NCI-H748 treated with DMSO at 0.1 percent for 48 hours (cell line): Measurements from ENCODE around the gene GBP4.
"Not testable (repeated sequence)": the region's sequence is repeated elsewhere in the genome, so short reads cannot be mapped to it uniquely, and the experiment has no call there.

Experiments used
- DNase-seq: peaks from one replicate; lab custom pipeline; 2025; lab: John Stamatoyannopoulos, UW

GBP4 gene, protein sequence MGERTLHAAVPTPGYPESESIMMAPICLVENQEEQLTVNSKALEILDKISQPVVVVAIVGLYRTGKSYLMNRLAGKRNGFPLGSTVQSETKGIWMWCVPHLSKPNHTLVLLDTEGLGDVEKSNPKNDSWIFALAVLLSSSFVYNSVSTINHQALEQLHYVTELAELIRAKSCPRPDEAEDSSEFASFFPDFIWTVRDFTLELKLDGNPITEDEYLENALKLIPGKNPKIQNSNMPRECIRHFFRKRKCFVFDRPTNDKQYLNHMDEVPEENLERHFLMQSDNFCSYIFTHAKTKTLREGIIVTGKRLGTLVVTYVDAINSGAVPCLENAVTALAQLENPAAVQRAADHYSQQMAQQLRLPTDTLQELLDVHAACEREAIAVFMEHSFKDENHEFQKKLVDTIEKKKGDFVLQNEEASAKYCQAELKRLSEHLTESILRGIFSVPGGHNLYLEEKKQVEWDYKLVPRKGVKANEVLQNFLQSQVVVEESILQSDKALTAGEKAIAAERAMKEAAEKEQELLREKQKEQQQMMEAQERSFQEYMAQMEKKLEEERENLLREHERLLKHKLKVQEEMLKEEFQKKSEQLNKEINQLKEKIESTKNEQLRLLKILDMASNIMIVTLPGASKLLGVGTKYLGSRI

DNA sequence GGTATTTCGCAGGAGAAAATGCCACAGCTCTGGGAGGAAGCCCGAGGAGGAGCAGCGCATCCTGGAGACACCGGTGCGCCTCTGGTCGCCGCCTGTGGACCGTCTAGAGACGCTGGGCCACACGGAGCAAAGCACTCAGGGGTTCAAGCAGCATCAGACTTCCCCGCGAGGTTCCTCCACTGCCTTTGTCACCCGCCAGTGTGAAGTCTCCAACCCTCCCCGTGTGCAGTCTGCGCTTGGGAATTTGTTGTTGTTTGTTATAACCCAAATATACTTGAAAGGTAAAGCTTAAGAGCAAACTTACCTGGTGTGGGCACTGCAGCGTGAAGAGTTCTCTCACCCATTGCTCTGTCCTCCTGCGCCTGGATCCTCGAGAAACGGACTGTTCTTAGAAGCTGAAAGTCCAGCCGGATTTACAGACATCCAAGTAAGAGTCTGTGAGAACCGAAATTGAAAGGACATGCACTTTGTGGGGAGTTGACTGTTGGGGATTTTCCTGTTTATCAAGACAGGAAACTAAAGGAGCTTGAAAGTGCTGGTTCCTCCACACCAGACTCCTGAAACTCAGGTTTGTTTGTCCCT, at the start of gene GBP4:
TSS of gene GBP4 (minus strand) at position 452 of the 582 bp plus-strand sequence. CDS start at position 344, 108 bp downstream.
- DNase-seq: no peak

DNA sequence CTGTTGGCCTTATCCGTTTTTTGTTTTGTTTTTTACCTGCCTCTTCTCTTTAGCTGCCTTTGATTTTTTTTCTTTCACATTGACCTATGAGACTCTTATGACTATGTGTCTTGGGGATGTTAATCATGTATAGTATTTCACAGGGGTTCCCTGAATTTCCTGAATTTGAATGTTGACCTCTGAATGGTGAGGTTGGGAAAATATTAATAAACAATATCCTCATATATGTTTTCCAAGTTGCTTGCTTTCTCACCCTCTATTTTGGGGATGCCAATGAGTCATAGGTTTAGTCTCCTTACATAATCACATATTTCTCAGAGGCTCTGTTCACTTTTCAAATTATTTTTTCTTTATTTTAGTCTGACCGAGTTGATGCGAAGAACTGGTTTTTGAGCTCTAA, 44.3 kb upstream of the GBP4 start:
- DNase-seq: no peak

DNA sequence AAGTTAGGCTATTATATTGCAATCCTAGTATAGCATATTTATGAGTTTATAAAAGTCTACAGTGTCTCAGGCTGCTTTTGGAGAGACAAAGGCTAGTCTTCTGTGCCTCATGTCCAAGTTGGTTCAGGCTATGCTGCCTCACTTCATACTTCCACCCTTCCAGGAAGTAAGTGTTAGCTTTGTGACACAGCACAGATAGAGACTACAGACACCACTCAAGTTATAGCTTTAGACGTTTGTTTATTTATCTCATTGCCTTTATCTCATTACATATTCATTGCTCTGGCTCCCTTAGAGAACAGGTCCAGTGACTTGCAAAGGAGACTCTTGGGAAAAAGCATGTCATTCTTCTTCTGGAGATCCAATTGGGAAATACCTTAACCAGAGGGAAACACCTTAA, 22.6 kb upstream of the GBP4 start:
- no peak for DNase-seq

DNA sequence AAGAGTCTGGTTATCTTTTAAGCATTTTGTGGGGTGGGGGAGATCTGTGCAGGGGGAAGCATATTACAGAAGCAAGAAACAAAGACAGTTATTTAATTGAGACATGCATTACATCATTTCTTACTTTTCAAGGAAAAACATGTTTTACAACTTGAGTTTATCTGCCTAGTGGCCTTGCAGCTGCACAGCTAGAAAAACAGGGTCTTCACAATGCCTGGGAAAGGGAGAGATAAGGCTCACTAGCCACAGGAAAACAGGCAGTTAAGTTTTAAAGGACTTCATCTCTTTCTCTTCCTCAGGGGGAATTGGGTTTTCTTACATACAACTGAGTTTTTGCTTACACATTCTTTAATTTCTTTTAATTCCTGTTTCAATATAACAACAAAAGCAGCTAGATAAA, 21.1 kb upstream of the GBP4 start:
- not testable (repeated sequence) for DNase-seq

DNA sequence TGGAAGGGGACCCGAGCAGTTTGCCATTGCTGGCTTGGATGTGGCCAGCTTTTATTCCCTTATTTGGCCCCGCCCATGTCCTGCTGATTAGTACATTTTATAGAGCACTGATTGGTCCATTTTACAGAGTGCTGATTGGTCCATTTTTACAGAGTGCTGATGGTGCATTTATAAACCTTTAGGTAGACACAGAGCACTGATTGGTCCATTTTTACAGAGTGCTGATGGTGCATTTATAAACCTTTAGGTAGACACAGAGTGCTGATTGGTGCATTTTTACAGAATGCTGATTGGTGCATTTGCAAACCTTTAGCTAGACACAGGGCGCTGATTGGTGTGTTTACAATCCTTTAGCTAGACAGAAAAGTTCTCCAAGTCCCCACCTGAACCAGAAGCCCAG, 20.2 kb upstream of the GBP4 start:
- DNase-seq: not testable (repeated sequence)

DNA sequence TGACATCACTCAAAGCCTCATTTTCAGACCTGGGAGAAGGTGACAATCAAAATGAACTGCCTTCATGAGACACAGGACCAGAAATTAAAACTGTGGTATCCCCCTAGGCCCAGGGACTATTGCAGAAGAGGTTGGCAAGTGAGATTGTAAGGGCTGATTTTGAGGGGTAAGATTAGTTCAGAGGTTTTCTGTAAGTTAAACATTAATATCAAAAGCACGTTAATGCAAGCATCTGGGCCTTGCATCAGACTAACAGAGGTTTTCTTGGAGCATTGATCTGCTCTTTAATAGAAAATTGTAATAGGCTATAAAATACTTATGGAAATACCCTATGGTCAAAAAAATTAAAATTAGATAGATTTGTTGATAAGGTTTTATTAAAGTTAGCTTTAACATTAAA, 14.6 kb upstream of the GBP4 start:
- DNase-seq: no peak

DNA sequence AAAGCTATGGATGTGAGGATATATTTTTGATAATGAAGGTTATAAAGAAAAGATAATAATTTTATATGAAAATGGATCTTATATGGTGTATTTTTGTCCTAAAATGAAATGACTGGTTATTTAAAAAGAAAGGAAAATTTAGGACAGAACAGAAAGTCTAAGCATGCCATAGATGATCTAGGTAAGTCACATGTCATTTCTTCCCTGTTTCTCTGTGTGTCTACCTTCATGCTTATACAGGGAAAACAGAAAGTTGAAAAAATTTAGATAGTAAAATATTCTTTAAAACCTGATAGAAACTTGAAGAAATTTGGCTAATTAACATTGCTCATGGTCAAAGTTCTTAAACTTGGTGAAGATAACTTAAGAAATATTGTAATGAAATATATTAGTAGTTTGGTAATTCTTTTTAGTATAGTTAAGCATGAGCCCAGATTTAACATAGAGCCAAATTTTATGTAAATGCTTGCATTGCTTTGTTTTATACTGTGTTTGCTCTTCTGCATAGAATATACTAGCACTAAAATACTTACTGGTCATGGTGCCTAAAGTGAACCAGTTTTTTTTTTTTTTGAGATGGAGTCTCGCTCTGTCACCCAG, 12.4 kb upstream of the GBP4 start:
- DNase-seq: no peak

DNA sequence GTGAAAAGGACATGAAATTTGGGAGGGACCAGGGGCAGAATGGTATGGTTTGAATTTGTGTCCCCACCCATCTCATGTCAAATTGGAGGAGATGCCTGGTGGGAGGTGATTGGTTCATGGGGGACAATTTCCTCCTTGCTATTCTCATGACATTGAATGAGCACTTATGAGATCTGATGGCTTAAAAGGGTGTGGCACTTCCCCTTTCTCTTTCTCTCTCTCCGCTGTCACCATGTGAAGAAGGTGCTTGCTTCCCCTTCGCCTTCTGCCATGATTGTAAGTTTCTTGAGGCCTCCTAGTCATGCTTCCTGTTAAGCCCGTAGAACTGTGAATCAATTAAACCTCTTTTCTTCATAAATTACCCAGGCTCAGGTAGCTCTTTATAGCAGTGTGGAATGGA, 7.6 kb upstream of the GBP4 start:
- DNase-seq: no peak

DNA sequence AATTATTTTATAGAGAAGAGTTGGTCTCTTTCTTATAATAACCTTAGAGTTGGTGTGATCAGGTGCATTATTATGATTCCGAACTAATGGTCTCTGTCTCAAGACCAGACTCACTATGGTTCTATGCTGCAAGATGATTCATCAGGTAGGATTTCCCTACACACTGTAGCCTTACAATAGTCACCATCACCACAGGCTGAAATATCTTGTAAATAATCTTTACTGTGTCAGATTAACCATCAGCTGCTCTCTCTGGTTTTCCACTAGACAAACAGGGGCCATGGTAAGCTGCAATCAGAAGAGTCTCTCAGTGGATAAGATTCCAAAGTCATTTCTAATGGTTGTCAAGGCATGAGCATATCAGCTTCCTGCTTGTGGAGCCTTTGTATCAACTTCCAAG, 4.4 kb upstream of the GBP4 start:
- no peak for DNase-seq

DNA sequence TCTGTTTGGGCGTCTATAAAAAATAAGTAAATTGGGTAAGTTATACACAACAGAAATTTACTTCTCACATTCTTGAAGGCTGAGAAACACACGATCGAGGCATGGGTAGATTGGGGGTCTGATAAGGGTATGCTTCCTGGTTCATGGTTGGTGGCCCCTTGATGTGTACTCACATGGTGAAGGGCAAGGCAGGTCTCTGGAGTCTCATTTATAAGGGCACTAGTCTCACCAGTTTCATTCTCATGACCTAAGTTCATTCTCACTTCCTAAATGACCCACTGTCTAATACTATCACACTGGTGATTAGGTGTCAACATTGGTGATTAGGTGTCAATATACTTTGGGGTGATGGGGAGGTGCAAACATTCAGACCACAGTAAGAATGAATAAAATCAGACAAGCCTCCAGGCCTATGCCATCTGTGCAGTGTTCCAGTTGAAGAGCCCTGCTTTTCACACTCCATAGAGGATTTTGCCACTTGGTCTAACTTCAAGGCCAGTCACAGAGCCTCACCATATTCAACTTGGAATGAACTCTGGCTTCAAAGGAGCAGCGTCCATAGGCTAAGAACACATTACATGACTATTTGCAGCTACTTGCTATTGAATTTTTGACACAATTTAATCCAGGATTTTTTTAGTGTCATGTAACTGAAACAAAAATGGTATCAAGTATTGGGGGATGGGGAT, 2.5 kb upstream of the GBP4 start:
- no peak for DNase-seq

DNA sequence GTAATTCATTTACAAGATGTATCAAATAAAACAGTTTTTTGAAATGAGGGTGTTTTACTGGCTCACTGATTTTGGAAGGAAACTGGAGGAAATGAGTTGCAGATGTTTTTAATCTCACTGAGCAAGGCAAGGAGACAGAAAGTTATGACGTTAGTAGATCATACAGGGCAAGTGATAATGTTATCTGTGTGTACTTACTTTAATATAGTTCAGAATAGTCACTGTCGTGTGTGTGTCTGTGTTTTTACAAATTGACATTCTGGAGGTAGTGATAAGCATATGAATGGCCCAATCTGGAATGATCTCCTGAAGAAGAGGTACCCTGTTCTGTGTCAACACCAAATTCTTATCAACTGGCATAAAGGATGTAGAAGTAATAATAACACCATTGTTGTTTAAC, 1.9 kb upstream of the GBP4 start:
- DNase-seq: no peak

DNA sequence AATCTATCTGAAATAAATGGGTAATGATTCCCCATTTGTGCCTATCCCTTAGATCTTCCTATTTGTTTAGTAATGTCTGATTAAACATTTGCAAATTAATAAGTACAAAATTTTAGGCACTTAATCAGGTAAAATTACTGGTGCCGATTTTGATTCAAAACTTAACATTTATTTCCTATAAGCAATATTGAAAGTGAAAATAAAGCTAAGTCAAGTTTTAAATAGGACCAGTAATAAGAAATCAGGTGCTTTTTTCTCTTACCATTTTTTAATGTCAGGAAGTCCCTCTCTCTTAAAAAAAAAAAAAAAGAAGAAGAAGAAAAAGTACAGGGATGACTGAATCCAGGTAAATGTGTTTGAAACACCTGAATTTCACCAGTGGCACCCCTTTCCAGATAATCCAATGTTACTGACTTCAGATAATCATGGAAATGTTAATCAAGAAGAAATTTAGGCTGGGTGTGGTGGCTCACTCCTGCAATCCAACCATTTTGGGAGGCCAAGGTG, 836 bp upstream of the GBP4 start:
- DNase-seq: no peak

DNA sequence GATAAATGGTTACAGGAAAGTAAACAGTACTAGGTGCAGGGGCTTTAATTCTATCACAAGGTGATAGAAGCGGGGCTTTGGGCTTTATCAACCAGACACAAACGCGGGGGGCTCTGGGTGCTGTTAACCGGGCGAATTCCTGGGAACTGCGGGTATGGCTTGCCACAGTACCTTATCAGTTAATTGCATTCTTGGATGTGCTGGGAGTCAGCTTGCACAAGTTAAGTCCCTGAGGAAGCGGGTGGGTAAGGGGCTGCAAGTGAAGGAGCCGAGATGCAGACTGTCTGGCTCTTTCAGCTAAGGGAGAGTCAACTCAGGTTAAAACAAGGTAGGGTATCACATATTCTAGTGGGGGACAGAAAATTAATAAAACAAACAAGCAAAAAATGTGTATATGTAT, 661 bp downstream of the GBP4 start:
- DNase-seq: no peak

DNA sequence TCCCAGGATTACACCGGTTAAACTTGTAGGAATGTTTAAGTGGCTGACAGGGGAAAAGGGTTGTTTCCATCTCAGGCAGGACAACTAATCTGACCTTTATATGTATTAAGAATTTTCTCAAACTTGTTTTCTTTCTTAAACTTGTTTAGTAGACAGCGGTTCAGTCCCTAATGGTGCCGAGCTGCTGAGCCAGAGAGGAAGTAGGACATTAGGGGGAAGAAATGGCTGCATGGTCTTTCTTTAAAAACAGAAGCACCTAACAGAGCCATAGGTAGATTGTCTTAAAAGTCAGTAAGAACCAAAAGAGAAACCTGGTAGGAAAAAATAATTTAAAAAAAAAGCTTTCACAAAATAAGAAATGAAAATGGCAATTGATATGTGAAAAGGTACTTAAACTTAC, 3.3 kb downstream of the GBP4 start:
- no peak for DNase-seq

DNA sequence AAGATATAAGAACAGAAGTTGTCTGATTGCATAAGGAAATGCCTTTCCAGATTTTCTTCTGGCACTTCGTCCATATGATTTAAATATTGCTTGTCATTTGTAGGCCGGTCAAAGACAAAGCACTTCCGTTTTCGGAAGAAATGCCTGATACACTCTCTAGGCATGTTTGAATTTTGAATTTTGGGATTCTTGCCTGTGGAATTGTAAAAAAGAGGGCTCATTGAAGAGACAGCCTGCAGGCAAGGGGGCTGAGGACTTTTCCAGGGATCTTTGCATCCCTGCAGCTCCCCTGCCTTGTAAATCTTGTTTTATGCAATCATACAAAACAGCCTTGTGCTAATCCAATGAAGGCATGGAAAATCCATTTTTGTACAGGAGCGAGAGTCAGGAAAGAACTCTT, 7.4 kb downstream of the GBP4 start:
- no peak for DNase-seq

DNA sequence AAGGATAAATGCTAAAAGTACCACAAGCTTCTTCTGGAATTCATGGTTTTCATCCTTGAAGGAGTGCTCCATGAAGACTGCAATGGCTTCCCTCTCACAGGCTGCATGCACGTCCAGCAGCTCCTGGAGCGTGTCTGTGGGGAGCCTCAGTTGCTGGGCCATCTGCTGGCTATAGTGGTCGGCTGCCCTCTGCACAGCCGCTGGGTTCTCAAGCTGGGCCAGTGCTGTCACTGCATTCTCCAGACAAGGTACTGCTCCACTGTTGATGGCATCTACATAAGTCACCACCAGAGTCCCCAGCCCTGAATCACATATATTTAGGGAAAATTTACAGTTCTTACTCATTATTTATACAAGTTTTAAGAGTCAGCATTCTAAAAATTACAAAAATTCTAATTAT, 8.7 kb downstream of the GBP4 start:
- no peak for DNase-seq

DNA sequence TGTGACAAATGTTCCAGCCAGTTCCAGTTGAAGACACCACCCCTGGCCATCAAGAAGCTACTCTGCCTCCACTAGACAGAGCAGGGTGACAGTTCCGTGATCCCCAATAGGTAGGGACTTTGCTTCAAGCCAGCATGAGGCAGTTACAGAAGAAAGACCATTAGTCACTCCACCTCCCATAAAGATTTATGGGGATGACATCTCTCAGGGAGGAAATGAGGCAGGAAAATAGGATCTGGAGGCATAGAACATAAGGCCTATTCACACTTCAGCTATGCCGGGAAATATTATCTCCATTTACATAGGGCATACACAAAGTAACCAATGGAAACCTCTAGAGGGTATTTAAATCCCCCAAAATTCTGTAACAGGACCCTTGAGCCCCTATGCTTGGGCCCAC, 19.4 kb downstream of the GBP4 start:
- no peak for DNase-seq

DNA sequence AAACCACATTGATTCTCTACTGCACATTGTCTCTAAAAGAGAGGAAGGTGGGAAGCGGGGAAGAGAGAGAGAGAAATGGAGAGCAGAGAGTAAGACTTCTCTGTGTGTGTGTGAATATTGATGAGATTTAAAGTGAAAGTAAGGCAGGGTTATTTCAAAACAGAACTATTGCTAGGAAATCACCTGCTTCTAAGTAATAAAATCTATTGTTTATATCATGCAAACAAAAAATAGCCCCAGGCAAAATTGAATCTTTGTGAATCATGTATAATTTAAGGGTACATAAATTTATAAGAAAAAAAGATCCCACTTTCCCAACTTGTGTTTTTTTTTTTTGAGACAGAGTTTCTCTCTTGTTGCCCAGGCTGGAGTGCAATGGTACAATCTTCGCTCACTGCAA, 21.8 kb downstream of the GBP4 start:
- DNase-seq: no peak

DNA sequence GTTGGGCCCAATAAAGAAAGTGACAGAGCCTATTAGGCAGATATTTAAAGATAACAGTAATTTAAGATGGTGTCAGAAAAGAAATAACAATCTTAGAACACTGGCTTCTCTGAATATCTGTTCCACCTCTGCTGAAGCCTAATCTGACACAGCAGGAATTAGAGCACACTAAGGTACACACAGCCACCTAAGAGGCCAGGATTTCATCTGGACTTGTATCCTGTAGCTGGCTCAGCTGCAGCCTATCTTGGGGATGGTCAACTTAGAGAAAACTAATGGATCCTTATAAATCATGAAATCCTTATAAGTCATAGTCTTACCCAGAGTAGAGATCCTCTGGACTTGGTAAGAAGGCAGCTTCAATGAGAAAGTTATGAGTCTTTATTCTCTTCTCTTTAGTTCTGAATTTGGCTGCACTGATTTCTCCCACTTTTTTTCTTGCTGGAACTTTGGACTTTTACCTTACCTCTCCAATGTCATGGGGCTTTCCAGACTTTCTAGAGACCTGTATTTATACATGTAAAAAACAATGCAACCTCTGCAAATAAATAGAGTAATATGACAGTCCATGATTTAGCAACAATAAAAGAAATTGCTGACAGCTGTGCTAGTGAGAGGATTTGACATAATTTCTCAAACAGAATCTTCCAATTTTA, 23.0 kb downstream of the GBP4 start, which contains the start of gene GBP7:
TSS of gene GBP7 (minus strand) at position 403 of the 656 bp plus-strand sequence. CDS start 4,068 bp downstream, outside the sequence.
- DNase-seq: no peak

DNA sequence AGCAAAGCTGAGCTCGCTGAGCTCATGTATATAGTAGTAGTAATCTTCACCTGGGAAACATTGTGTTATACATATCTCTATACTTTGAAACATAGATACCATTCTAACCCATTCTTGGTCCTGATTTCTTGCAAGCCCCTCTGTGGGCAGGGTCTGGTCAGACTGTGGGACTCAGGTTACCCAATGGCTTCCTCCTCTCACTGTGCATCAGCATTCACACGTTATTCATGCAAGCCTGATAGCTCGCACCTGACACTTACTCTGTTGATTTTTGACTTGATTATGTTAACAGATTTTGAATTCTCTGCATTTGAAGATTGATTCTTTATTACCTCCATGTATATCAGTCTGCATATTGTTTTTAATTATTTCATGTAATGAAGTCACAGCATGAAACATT, 24.3 kb downstream of the GBP4 start:
- no peak for DNase-seq

DNA sequence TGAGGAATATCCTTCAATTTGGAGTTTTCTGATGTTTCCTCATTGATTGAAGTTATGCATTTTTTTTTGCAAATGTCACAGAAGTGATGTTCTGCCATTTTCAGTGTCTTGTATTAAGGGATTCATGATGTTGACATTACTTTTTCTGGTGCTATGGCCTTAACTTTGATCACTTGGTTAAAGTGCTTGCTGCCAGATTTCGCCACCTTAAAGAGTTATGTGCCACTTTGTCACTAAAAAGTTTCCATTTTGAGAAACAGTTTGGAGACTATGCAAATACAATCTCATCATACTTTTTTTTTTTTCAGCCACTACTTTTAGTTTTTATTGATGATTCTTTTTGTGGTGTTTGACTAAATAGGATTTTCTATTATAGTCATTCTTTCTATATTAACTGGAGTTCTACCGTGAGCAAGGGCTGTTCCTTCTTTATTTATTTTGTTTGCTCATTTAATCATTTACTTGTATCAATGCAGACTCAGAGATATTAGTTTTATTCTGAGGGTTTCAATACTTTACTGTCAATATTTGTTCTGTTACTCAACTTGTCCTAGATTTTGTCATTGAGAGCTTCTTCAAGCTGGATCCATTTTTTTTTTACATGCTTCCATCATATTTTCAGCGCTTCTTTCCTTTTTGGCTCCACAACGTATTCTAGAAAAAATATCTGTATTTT, 26.1 kb downstream of the GBP4 start:
- no peak for DNase-seq
